NCI-H2227 (cell line): Measurements from ENCODE around the gene ABHD18.
"Not testable (repeated sequence)": the region's sequence is repeated elsewhere in the genome, so short reads cannot be mapped to it uniquely, and the experiment has no call there.

Experiments
- DNase-seq: peaks from one replicate; lab custom pipeline; 2025; ENCODE audit not compliant: unreplicated experiment; lab: John Stamatoyannopoulos, UW

ABHD18 gene

DNA sequence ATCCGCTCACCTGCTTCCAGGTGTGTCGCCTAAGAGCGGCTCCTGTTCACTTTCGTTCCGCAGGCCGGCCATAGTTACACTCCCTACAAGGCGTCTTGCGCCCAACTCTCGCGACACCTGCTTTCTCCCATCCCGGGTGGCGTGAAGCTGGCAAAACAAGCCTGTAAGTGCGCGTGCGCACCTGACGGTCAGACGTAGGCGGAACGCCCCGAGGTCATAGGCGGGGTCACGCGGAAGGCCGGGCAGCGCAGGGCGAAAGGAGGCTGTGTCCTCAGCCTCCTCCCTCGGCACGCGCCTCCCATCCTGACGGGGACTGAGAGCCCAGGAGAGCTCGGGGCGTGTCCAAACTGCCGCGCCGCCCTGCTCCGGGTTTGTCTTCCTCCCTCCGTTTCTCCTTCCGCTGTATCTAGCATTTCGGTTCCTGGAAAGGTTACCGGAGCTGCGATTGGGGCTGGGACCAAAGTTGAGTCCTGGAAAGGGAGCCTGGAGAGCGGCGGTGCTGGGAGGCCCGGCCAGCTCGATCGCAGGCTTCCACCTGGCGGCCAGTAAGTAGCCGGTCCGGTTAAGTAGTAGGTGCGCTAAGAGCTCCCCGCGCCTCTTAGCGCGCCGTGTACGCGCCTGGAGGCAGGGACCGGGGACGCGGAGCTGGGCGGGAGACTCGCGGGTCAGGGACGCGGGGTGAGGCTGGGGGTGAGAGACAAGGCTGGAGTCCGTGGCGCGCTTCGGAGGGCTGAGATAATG, at the start of gene ABHD18, which contains the start of gene MFSD8:
Gene ABHD18 (plus strand): TSS at position 345 of the 741 bp plus-strand sequence. CDS start 17,550 bp downstream, outside the sequence.
Gene MFSD8 (minus strand): TSS at position 112 of the 741 bp plus-strand sequence. CDS start 40 bp downstream, at position 72.
- DNase-seq, result peak; percentile 97

DNA sequence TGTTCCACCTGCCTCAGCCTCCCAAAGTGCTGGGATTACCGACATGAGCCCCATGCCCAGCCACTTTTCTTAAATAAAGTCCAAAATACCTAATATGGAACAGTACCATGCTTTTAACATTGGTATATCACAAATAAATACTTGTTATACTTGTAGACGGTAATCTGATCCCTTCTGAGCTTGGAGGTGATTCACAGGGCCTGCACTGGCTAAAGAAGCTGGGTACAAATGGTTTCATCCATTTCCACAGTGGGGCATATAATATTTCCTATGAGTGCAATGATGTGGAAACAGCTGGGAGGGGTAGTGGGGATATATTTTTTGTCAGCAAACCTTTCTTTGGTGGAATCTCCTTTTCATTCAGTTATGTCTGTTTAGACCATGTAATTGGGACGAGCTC, 48.7 kb upstream of the ABHD18 start:
- DNase-seq, result no peak

DNA sequence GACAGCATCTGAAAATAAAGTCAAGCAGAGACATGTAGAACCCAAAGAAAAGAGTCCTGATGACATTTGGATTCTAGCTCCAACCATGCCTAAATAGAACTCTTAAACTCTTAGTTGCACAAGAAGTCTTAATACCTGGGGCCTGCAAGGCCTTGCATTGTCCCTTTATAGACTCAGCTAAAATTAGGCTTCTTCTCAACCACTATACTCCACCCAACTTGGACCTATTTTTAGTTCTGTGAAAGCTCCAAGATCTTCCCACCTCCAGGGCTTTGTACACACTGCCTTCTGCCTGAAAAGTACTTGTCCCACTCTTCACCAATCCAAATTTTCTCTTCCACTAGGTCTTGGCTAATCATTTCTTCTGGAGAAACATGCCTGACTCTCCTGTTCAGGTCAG, 48.1 kb upstream of the ABHD18 start:
- no peak for DNase-seq

DNA sequence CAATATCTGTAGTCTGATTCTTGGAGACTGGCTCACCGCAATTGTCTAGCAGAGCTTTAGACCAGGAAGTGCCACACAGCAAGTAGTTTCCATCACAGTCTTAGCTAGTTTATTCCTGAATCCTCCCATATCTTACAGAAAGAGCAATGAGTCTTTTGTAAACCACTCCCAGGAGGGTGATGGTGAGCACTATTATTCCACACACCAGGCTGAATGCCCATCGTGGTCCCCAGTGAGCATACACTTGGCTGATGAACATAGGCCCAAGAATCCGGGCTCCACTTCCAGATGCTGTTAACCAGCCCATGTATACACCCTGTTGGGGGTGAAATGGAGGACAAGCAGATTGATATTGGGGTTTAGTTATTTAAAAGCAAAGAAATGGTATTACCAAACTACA, 44.7 kb upstream of the ABHD18 start:
- DNase-seq, result no peak

DNA sequence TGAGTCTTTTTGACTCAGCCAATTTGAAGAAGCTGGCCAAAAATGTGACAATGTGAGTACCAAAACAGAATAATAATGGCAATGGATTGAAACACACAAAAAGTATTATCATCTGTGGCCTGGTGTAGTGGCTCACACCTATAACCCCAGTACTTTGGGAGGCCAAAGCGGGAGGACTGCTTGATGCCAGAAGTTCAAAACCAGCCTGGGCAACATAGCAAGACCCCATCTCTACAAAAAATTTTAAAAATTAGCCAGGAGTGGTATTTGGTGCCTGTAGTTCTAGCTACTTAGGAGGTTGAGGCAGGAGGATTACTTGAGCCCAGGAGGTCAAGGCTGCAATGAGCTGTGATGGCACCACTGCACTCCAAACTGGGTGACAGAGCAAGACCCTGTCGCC, 43.0 kb upstream of the ABHD18 start:
- no peak for DNase-seq

DNA sequence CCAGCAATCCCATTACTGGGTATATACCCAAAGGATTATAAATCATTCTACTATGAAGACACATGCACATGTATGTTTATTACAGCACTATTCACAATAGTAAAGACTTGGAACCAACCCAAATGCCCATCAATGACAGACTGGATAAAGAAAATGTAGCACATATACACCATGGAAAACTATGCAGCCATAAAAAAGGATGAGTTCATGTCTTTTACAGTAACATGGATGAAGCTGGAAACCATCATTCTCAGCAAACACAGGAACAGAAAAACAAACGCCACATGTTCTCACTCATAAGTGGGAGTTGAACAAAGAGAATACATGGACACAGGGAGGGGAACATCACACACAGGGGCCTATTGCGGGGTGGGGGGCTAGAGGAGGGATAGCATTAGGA, 39.5 kb upstream of the ABHD18 start:
- not testable (repeated sequence) for DNase-seq

DNA sequence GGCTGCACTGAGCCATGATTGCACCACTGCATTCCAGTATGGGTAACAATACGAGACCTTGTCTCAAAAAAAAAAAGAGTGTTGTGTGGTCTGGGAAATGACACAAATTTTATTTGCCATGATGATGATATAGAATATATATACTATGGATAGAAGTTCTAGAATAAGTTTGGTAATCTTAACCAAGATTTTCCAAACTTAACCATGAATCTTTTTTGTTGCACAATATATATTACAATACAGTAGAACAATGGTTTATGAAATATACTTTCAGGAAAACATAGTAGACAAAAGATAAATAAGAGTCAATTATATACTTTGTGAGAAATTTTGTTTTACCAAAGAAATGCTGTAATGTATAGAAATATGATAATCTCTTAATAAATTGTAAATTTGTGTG, 35.0 kb upstream of the ABHD18 start:
- DNase-seq, result no peak

DNA sequence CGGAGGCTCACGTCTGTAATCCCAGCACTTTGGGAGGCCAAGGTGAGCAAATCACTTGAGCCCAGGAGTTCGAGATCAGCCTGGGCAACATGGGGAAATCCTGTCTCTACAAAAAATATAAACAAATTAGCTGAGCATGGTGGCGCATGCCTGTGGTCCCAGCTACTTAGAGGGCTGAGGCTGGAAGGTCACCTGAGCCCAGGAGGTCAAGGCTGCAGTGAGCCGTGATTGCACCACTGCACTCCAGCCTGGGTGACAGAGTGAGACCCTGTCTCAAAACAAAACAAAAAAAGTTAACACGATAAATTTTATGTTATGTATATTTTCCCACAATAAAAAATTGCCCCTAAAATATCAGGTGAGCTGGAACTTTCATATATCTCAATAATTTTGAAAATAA, 33.4 kb upstream of the ABHD18 start:
- DNase-seq, result not testable (repeated sequence)

DNA sequence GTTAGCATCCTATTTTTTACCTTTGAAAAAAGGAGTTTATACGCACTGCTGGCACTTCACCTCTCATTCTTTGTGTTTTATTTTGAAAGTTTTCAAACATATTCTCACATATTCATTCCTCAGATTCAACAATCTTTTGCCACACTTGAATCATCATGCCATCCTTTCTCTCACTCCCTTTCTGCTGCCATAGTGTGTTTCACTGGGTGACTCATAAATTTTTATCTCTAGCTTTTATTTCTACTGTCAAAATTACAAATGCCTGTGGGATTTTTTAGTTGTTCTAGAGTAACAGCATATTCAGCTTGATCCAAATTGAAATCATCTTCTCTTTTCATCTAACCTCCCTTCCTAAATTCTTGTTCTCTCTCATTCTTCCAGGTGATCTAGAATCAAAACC, 28.2 kb upstream of the ABHD18 start:
- DNase-seq, result no peak

DNA sequence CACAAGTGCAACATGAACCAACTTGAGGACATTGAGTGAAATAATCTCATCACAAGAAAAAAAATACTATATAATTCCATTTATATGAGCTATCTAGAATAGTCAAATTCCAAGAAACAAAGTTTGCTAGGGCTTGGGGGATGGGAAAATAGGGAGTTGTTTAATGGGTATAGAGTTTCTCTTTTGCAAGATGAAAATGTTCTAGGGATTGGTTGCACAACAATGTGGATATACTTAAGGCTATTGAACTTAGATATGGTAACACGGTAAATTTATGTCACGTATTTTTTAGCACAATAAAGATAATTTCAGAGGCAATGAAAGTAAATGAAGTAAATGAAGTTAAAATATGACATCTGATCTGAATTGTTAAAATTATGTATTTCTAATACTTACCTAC, 8.1 kb upstream of the ABHD18 start:
- DNase-seq, result no peak

DNA sequence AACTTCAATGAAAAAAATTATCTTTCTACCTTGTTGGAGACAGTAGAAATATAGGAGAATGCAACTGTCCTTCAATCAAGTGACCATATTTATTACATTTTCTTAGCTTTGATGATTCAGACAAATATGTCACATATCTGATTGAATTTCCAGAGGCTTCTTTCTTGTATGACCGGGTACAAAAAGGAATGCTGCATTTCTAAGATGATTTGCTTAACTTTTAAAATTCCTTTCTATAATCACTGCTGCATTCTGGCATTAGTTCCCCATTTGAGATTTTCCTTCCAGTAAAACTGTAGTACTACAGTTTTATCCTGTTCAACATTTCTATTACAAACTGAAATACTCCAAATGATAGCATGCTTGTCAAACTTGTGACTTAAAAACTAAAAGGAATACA, 5.4 kb upstream of the ABHD18 start:
- no peak for DNase-seq

DNA sequence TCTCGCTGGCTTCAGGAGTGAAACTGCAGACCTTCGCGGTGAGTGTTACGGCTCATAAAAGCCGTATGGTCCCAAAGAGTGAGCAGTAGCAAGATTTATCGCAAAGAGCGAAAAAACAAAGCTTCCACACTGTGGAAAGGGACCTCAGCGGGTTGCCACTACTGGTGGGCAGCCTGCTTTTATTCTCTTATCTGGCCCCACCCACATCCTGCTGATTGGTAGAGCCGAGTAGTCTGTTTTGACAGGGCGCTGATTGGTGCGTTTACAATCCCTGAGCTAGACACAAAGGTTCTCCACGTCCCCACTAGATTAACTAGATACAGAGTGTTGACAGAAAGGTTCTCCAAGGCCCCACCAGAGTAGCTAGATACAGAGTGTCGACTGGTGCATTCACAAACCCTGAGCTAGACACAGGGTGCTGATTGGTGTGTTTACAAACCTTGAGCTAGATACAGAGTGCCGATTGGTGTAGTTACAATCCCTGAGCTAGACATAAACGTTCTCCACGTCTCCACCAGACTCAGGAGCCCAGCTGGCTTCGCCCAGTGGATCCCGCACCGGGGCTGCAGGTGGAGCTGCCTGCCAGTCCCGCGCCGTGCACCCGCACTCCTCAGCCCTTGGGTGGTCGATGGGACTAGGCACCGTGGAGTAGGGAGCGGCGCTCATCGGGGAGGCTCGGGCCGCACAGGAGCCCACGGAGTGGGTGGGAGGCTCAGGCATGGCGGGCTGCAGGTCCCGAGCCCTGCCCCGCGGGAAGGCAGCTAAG, 1.4 kb upstream of the ABHD18 start:
- DNase-seq, result not testable (repeated sequence)

DNA sequence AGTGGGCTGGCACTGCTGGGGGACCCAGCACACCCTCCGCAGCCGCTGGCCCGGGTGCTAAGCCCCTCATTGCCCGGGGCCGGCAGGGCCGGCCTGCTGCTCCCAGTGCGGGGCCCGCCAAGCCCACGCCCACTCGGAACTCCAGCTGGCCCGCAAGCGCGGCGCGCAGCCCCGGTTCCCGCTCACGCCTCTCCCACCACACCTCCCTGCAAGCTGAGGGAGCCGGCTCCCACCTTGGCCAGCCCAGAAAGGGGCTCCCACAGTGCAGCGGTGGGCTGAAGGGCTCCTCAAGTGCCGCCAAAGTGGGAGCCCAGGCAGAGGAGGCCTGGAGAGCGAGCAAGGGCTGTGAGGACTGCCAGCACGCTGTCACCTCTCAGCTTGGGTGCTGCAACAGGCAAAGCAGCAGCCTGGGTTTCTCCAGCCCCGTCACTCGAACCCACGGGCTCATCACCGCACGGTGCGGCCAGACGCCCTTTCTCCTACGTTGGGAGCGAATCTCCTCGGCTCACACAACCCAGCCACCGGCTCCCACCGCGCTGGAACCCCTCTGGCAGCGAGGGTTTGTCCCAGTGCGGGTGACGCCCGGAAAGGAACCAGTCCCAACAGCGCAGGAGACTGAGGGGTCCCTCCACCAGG, 662 bp upstream of the ABHD18 start:
- peak; percentile 54 for DNase-seq

DNA sequence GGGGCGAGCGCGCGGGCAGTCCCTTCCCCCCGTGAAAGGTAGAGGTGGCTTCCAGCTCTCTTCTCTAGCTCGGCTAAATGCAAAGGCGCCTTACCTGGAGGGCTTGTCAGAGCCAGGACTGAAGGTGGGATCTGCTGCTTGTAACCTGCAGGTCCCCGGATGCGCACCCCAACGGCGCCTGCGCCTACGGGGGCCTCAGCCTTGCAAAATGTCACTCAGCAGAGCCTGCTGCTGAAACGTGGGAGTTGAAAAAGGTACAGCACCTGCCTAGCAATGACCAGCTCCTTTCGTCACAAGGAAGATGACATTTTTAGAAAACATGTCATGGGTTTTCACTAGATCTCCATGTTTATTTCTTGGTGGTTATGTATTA, 583 bp downstream of the ABHD18 start:
- DNase-seq, result peak; percentile 63

DNA sequence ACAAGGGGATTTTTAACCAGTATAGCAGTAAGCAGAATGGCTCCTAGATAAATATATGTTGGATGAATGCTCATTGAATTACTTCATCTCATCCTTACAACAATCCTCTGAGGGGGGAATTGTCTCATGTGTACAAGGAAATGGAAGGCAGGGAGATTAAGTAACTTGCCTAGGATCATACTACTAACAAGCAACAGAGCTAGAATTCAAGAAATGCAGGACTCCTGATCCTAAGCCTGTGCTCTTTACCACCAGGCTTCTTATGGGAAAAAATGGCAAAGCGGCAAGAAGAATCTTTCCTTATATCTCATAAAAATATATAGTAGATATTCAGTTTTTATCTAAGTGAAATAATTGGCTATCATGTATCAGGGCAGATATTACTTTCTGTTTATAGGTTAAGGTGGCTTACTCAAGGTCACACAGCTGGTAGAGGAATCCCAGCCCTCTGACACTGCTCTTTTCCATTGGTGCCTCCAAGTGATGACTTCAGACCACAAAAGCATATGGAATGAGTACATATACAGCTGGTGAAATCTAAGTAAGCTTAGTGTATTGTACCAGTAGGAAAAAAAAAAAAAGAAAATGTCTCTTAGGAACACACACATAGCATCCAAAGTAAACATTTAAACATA, 2.1 kb downstream of the ABHD18 start:
- DNase-seq, result no peak

DNA sequence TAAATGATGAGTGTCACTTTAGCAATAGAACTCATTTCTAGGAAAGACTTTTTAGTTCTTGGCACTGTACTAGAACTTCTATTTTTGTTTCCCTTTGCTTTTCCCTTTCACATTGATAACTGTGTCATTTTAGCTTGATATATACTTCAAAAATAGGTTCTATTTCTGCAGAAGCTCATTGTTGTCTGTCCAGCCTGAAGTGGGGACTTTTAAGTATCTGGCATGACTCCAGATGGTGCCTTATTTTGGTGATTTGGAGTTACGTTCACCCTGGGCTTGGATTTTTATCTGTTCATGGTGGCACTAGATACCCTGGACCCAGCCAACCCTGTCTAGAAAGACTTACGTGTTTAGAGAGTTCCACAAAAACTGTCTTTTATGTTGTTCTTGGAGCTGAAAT, 3.4 kb downstream of the ABHD18 start:
- no peak for DNase-seq

DNA sequence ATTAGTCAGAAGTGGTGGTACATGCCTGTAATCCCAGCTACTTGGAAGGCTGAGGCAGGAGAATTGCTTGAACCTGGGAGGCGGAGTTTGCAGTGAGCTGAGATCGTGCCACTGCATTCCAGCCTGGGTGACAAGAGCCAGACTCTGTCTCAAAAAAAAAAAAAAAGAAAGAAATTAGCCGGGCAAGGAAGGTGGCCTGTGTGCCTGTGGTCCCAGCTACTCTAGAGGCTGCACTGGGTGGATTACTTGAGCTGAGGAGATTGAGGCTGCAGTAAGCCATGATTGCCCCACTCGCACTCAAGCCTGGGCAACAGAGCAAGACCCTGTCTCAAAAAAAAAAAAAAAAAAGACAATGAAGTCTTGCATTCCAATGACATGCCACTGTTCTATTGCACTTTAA, 5.7 kb downstream of the ABHD18 start:
- not testable (repeated sequence) for DNase-seq

DNA sequence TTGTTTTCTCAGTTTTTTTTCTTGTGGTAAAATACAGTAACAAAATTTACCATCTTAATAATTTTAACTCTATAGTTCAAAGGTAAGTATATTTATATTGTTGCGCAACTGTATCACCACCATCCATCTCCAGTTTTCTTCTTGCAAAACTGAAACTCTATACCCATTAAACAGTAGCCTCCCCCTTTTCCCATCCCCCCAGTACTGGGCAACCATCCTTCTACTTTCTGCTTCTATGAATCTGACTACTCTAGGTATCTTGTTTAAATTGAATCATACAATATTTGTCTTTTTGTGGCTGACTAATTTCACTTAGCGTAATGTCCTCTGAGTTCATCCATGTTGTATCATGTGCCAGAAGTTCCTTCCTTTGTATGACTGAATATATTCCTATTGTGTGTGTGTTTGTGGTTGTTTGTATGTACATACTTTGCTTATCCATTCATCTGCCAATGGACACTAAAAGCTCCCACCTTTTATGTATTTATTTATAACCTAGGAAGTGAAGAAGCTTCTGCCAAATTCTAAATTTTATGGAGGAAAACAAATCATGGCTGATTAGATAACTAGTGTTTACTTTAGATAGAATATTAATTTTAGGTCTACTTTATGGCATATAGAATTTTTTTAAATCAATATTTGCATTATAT, 10.0 kb downstream of the ABHD18 start:
- DNase-seq, result no peak

DNA sequence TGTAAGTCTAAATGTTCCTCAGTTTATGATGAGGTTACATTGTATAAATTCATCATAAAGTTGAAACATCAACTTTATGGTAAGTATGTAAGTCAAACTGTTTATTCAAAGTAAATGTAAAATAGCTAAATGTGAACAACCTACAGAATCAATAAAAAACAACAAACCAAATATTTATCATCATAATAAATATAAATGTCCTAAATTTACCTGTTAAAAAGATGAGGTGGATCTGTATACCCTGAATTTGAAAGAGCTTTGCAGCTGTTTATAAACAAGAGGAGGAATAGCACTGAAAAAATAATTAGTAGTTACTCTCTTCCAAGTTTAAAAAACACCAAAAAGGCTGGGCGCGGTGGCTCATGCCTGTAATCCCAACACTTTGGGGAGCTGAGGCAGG, 13.7 kb downstream of the ABHD18 start:
- DNase-seq, result no peak

DNA sequence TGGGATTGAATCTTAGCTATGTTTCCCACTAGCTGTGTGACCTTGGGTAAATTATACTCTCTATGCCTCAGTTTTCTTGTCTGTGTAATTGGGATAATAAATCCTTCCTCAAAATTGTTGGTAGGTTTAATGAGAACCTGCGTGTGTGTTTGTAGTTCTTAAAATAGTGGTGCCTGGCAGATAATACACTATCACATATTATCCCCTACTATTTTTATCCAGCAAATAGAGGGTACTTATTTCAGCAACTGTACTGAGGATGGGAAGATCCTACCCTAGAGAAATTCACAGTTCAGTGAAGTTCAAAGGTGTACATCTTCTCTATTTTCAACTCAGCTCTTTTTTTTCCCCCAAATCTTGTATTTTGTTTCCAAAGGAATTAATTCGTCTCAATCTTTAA, 17.2 kb downstream of the ABHD18 start:
- DNase-seq, result no peak

DNA sequence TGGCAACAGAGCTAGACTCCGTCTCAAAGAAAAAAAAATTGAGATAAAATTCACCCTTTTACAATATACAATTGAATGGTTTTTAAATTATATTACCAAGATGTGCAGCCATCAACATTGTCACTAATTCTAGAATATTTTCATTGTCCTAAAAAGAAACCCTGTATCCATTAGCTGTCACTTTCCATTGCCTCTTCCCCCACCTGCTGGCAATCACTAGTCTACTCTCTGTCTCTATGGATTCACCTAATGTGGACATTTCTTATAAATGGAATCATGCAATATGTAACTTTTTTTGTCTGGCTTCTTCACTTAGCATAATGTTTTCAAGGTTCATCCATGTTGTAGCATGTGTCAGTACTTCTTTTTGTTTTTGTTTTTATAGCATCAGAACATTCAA, 20.8 kb downstream of the ABHD18 start:
- DNase-seq, result no peak
